ENCODE results near the gene TUBB4A.

TUBB4A gene

GRCh38 chr19:6466526-6467248, 35.4 kb downstream of the TUBB4A start:
- no peak for DNase-seq

GRCh38 chr19:6465663-6466062, 36.4 kb downstream of the TUBB4A start:
- DNase-seq, result no peak

- no peak for DNase-seq
These were observed 37.1 kb downstream of the TUBB4A start for GRCh38 chr19:6465006-6465405.

GRCh38 chr19:6464070-6464873, 37.8 kb downstream of the TUBB4A start, which contains the start of gene CRB3:
Gene CRB3, plus strand, starts transcription at chr19:6464271. Its CDS starts 431 bp downstream, at chr19:6464702.
- DNase-seq, result no peak

- peak; percentile 53 to 99 (median 92) for DNase-seq
These were observed 41.8 kb downstream of the TUBB4A start for GRCh38 chr19:6460099-6460884.

- DNase-seq, result peak in 13 of 14 donors; percentile 36 to 81 (median 61)
These were observed 42.6 kb downstream of the TUBB4A start, which contains the start of gene SLC25A23 for GRCh38 chr19:6459262-6460098. Gene SLC25A23, minus strand, starts transcription at chr19:6459792. Its CDS starts 164 bp downstream, at chr19:6459628.

- peak in 3 of 14 donors; percentile 10 to 29 (median 29) for DNase-seq
These were observed 43.3 kb downstream of the TUBB4A start for GRCh38 chr19:6458695-6459261.

- no peak for DNase-seq
These were observed 44.0 kb downstream of the TUBB4A start for GRCh38 chr19:6457958-6458694.

GRCh38 chr19:6455924-6456323, 46.2 kb downstream of the TUBB4A start:
- DNase-seq, result no peak

- DNase-seq, result no peak
These were observed 48.1 kb downstream of the TUBB4A start for GRCh38 chr19:6453951-6454565.

- no peak for DNase-seq
These were observed 49.2 kb downstream of the TUBB4A start for GRCh38 chr19:6452899-6453298.

GRCh38 chr19:6452223-6452614, 49.9 kb downstream of the TUBB4A start:
- DNase-seq, result no peak

- no peak for DNase-seq
These were observed 50.4 kb downstream of the TUBB4A start for GRCh38 chr19:6451583-6452222.

GRCh38 chr19:6450166-6450565, 51.9 kb downstream of the TUBB4A start:
- no peak for DNase-seq

- DNase-seq, result no peak
These were observed 54.1 kb downstream of the TUBB4A start for GRCh38 chr19:6448045-6448444.

- DNase-seq, result no peak
These were observed 55.7 kb downstream of the TUBB4A start for GRCh38 chr19:6446452-6446851.

Data from C1 segment of cervical spinal cord (tissue), 14 donors.